DND-41 (cell line): ENCODE data around the gene MT4.

ENCODE experiments used
- ATAC-seq: fragments of 200-7000 bp; cut with Tn5 transposase; 3 replicates; pipeline ENCODE4 v1.9.1; 2021; ENCODE audit warnings: low read depth; ENCODE audit not compliant: insufficient read depth
- DNase-seq: peaks from one replicate; pipeline ENCODE4 v3.0.0-alpha.2; 2020
- H2AFZ ChIP-seq: 2 replicates; pipeline ENCODE4 v1.6.0; 2012; ENCODE audit warnings: low read depth, low read length
- H3K27ac ChIP-seq: 2 replicates; pipeline ENCODE4 v1.5.1; 2012; ENCODE audit warnings: low read length, inconsistent platforms
- H3K27me3 ChIP-seq: fragments of 200-600 bp; sonication (generic); 2 replicates; pipeline ENCODE4 v1.6.0; 2012; ENCODE audit warnings: low read length, mild to moderate bottlenecking, inconsistent platforms; ENCODE audit not compliant: insufficient read depth, poor library complexity
- H3K36me3 ChIP-seq: 2 replicates; pipeline ENCODE4 v1.5.1; 2012; ENCODE audit warnings: low read length, inconsistent platforms; ENCODE audit not compliant: insufficient read depth
- H3K4me1 ChIP-seq: 2 replicates; pipeline ENCODE4 v1.5.1; 2012; ENCODE audit warnings: mild to moderate bottlenecking, low read length; ENCODE audit not compliant: insufficient read depth
- H3K4me2 ChIP-seq: 2 replicates; pipeline ENCODE4 v1.6.0; 2012; ENCODE audit warnings: mild to moderate bottlenecking, moderate library complexity, low read length, inconsistent platforms; ENCODE audit not compliant: insufficient read depth
- H3K4me3 ChIP-seq, 2 experiments: fragments of 200-600 bp in 1 of 2; shearing (Covaris generic) in 1 of 2; 2 replicates each; pipeline ENCODE4 v1.5.1; 2012 to 2016; ENCODE audit warnings: inconsistent platforms in 2 of 2, low read length in 2 of 2, mild to moderate bottlenecking in 2 of 2, low read depth in 1 of 2, moderate library complexity in 1 of 2
- H3K79me2 ChIP-seq: 2 replicates; pipeline ENCODE4 v1.6.0; 2012; ENCODE audit warnings: low read length, inconsistent platforms; ENCODE audit not compliant: insufficient read depth
- H3K9ac ChIP-seq: 2 replicates; pipeline ENCODE4 v1.6.0; 2012; ENCODE audit warnings: low read depth, mild to moderate bottlenecking, inconsistent platforms, low read length, moderate library complexity
- H3K9me3 ChIP-seq: 2 replicates; pipeline ENCODE4 v1.5.1; 2012; ENCODE audit warnings: low read length, moderate library complexity, mild to moderate bottlenecking, inconsistent platforms; ENCODE audit not compliant: insufficient read depth, severe bottlenecking
- H4K20me1 ChIP-seq: 2 replicates; pipeline ENCODE4 v1.6.0; 2012; ENCODE audit warnings: low read length; ENCODE audit not compliant: insufficient read depth
- EZH2 ChIP-seq: IDR thresholded peaks from 3 replicates; pipeline ENCODE4 v1.6.1; 2012; ENCODE audit warnings: borderline replicate concordance, low read depth, mild to moderate bottlenecking, moderate library complexity, low read length, inconsistent platforms; ENCODE audit not compliant: severe bottlenecking
- TF ChIP-seq, protein P1 (sequence below): IDR thresholded peaks from 2 replicates; pipeline ENCODE4 v1.5.1; 2012; ENCODE audit warnings: borderline replicate concordance, low read length, moderate library complexity, mild to moderate bottlenecking; ENCODE audit not compliant: poor library complexity, severe bottlenecking; ENCODE audit errors: extremely low read depth

MT4 gene

DNA sequence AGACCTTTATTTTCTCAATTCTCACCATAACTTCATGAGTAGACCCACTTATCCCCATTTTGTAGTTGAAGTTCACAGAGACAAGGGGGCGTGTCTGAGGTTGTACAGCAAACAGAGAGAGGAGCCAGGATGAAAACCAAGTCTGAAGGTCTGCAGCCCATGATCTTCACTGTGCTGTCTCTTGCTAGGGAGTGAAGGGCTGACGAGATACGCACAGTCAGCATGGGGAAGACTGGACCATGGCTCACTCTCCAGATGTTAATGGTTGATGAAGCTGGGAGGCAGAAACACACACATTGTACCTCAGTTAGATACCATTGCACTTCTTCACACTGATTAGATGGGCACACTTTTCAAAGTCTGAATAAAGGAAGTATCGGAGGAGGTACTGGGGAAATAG, 5.8 kb upstream of the MT4 start:
- ATAC-seq (no peak), DNase-seq (no peak)
- no peak overlapping the region for H2AFZ ChIP-seq

DNA sequence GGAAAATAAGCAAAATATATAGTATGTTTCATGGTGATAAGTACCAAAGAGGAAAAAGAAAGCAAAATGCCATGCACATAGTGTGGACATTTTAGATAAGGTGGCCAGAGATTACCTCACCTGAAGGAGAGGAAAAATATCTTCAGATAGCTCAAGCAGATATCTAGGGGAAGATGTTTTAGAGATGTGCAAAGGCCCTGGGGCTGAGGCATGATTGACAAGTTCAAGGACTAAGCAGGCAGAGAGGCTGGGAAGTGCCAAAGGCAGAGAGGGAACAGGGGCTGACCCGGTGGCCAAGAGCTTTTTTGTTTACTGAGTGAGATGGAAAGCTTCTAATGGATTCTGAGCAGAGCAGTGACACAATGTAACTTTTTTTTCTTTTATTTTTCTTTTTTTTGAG, 4.4 kb upstream of the MT4 start:
- no peak for ATAC-seq

More for the DNA sequence above, 5.8 kb upstream of the MT4 start:
- Histone ChIP-seq H3K27ac (no peak overlapping the region), H3K4me3 (no peak overlapping the region), H3K9me3 (no peaks in the 10 kb centered on the region), H3K36me3 (no peaks in the 10 kb centered on the region), H3K4me2 (no peak overlapping the region), H3K79me2 (no peaks in the 10 kb centered on the region), H4K20me1 (no peaks in the 10 kb centered on the region), H3K27me3 (peaks cover 23% of the 10 kb centered on the region), H3K4me1 (no peaks in the 10 kb centered on the region), H3K9ac (no peak overlapping the region)
- TF ChIP-seq, protein P1, sequence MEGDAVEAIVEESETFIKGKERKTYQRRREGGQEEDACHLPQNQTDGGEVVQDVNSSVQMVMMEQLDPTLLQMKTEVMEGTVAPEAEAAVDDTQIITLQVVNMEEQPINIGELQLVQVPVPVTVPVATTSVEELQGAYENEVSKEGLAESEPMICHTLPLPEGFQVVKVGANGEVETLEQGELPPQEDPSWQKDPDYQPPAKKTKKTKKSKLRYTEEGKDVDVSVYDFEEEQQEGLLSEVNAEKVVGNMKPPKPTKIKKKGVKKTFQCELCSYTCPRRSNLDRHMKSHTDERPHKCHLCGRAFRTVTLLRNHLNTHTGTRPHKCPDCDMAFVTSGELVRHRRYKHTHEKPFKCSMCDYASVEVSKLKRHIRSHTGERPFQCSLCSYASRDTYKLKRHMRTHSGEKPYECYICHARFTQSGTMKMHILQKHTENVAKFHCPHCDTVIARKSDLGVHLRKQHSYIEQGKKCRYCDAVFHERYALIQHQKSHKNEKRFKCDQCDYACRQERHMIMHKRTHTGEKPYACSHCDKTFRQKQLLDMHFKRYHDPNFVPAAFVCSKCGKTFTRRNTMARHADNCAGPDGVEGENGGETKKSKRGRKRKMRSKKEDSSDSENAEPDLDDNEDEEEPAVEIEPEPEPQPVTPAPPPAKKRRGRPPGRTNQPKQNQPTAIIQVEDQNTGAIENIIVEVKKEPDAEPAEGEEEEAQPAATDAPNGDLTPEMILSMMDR, result no peak
- no peak for TF ChIP-seq EZH2

DNA sequence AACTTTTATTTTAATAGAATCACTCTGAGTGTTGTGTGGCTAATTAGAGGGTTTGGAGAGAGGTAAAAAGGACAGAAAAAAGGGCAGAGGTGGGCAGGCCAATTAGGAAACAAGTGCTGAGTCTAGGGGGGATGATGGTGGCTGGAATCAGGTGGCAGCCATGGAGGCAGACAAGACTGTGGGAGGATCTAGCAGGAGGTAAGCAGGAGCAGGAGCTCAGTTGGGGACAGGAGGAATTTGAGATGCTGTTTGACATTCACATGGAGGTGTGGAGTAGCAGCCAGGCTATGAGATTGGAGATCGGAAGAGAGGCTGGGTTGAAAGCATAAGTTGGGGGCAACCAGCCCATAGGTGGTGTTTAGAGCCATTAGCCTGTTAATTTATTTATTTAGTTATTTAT, 3.7 kb upstream of the MT4 start:
- no peaks in the 10 kb centered on the region for H3K79me2 ChIP-seq
- DNase-seq (no peak), ATAC-seq (no peak)
- no peaks in the 10 kb centered on the region for H3K4me1 ChIP-seq
- H3K9ac ChIP-seq, result no peak overlapping the region
- no peak overlapping the region for H3K4me3 ChIP-seq
- no peak overlapping the region for H3K4me2 ChIP-seq
- H4K20me1 ChIP-seq, result no peaks in the 10 kb centered on the region
- no peaks in the 10 kb centered on the region for H3K36me3 ChIP-seq
- H3K27me3 ChIP-seq, result peaks cover 15% of the 10 kb centered on the region
- H2AFZ ChIP-seq, result no peak overlapping the region
- H3K9me3 ChIP-seq, result no peaks in the 10 kb centered on the region
- H3K27ac ChIP-seq, result no peak overlapping the region
- TF ChIP-seq, protein P1, result no peak
- no peak for TF ChIP-seq EZH2

More for the DNA sequence above, 4.4 kb upstream of the MT4 start:
- no peak overlapping the region for H3K4me2 ChIP-seq
- no peak overlapping the region for H3K4me3 ChIP-seq
- no peaks in the 10 kb centered on the region for H3K36me3 ChIP-seq
- no peak overlapping the region for H2AFZ ChIP-seq
- H3K27me3 ChIP-seq, result peaks cover 13% of the 10 kb centered on the region
- TF ChIP-seq EZH2, result no peak
- TF ChIP-seq, protein P1, result no peak
- H3K9me3 ChIP-seq, result no peaks in the 10 kb centered on the region
- DNase-seq, result no peak
- H4K20me1 ChIP-seq, result no peaks in the 10 kb centered on the region
- no peak overlapping the region for H3K9ac ChIP-seq
- H3K27ac ChIP-seq, result no peak overlapping the region
- no peaks in the 10 kb centered on the region for H3K79me2 ChIP-seq
- H3K4me1 ChIP-seq, result no peaks in the 10 kb centered on the region

DNA sequence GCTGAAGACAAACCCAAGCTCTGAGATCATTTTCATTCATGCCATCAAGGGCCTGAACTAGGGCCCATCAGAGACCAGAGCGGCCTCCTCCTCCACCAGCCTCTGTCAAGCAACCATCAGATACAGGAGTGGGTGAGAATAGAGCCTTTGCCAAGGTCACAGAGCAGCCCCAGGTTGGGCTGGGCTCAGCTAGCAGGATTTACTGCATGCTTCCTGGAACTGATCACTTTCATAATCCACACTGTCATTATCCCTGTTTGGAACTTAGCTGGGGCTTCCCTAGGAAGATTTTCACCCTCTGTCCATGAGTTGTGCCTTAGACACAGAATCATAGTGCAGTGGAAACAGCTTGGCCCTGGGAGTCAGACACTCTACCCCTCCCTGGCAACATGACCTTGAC, 5.1 kb downstream of the MT4 start:
- no peaks in the 10 kb centered on the region for H3K4me1 ChIP-seq
- no peak for DNase-seq
- no peaks in the 10 kb centered on the region for H4K20me1 ChIP-seq
- H3K4me2 ChIP-seq, result no peak overlapping the region
- no peak overlapping the region for H3K4me3 ChIP-seq
- no peak overlapping the region for H2AFZ ChIP-seq
- no peak overlapping the region for H3K27ac ChIP-seq
- TF ChIP-seq, protein P1, result no peak
- TF ChIP-seq EZH2, result no peak
- ATAC-seq, result no peak
- H3K79me2 ChIP-seq, result no peaks in the 10 kb centered on the region
- no peaks in the 10 kb centered on the region for H3K36me3 ChIP-seq
- H3K27me3 ChIP-seq, result peaks cover 2% of the 10 kb centered on the region
- H3K9me3 ChIP-seq, result no peaks in the 10 kb centered on the region
- H3K9ac ChIP-seq, result no peak overlapping the region
